CD4-positive, CD25-positive, alpha-beta regulatory T cell (primary cell): ENCODE results near the gene NXN. TPM values are rescaled to one million over a fixed set of nuclear protein-coding genes. Genes with fewer than 3 reads are reported as not detected.
A peak's percentile ranks its signal among the peaks of the same experiment; 100 is the strongest.

Experiments used
- ATAC-seq, 2 donors: fragments of 150-1000 bp; cut with Tn5 transposase; one replicate each; pipeline ENCODE4 v1.10.0; 2021; ENCODE audit warnings: low read depth in 2 of 2, moderate number of reproducible peaks in 2 of 2, moderate library complexity in 1 of 2
- DNase-seq, 3 donors: peaks; one replicate each; pipeline versions ENCODE4 v3.0.0 to v3.0.0-alpha.2; 2012 to 2022; ENCODE audit warnings: mixed read lengths in 1 of 3
- H3K27ac ChIP-seq: one replicate; pipeline ENCODE4 v1.7.0; 2013; ENCODE audit warnings: mild to moderate bottlenecking, low read length; ENCODE audit not compliant: insufficient read depth, poor library complexity, severe bottlenecking
- H3K27me3 ChIP-seq: one replicate; pipeline ENCODE4 v1.7.0; 2013; ENCODE audit warnings: low read length; ENCODE audit not compliant: control insufficient read depth, insufficient read depth
- H3K36me3 ChIP-seq: one replicate; pipeline ENCODE4 v1.7.0; 2013; ENCODE audit warnings: mild to moderate bottlenecking, low read length, moderate library complexity; ENCODE audit not compliant: control insufficient read depth, insufficient read depth
- H3K4me1 ChIP-seq: 2 replicates; pipeline ENCODE4 v1.7.0; 2013; ENCODE audit warnings: mild to moderate bottlenecking, low read length; ENCODE audit not compliant: insufficient read depth, control insufficient read depth, poor library complexity, severe bottlenecking
- H3K4me3 ChIP-seq: one replicate; pipeline ENCODE4 v1.7.0; 2013; ENCODE audit warnings: low read depth, mild to moderate bottlenecking, low read length, moderate library complexity
- H3K9me3 ChIP-seq, 2 experiments: 1 replicate in 1 of 2; 2 replicates in 1 of 2; pipeline ENCODE4 v1.7.0; 2013; ENCODE audit warnings: low read length in 2 of 2, mild to moderate bottlenecking in 1 of 2, moderate library complexity in 1 of 2; ENCODE audit not compliant: control insufficient read depth in 2 of 2
- H3K27ac Mint-ChIP-seq, 3 donors: one replicate each; pipeline ENCODE4 v1.8.0; 2020 to 2022; ENCODE audit warnings: mild to moderate bottlenecking in 3 of 3, mixed read lengths in 3 of 3, moderate library complexity in 2 of 3
- H3K27me3 Mint-ChIP-seq: one replicate; pipeline ENCODE4 v1.8.0; 2022; ENCODE audit warnings: mild to moderate bottlenecking, mixed read lengths
- H3K36me3 Mint-ChIP-seq: one replicate; pipeline ENCODE4 v1.8.0; 2020; ENCODE audit warnings: mixed read lengths
- H3K4me1 Mint-ChIP-seq, 4 donors: one replicate each; pipeline ENCODE4 v1.8.0; 2020 to 2022; ENCODE audit warnings: mixed read lengths in 4 of 4, mild to moderate bottlenecking in 1 of 4
- H3K4me3 Mint-ChIP-seq, 4 donors: one replicate each; pipeline ENCODE4 v1.8.0; 2020 to 2022; ENCODE audit warnings: mild to moderate bottlenecking in 4 of 4, mixed read lengths in 4 of 4, moderate library complexity in 3 of 4
- H3K9me3 Mint-ChIP-seq, 7 donors: one replicate each; pipeline ENCODE4 v1.8.0; 2020 to 2022; ENCODE audit warnings: mixed read lengths in 7 of 7, mild to moderate bottlenecking in 3 of 7, moderate library complexity in 2 of 7
- polyA plus RNA-seq, 4 donors: library from polyadenylated mRNA; unstranded; fragments of 300-500 nt; fragmentation: Illumina TruSeq; gene quantifications; one replicate each; pipeline ENCODE4 v1.2.3, GENCODE V29; 2021
- total RNA-seq: library from RNA; stranded (reverse); gene quantifications from one replicate; pipeline ENCODE4 v1.2.3, GENCODE V29; 2022

The NXN gene
- total and polyA plus RNA-seq, 5 donors from 2014 or later: 0.44 to 0.89 (median 0.65) TPM

- ATAC-seq (no peak), DNase-seq (no peak)
- no peak overlapping the region for H3K4me3 Mint-ChIP-seq
- Histone ChIP-seq H3K4me3 (no peak overlapping the region), H3K36me3 (no peaks in the 10 kb centered on the region), H3K4me1 (no peaks in the 10 kb centered on the region), H3K27me3 (no peaks in the 10 kb centered on the region), H3K27ac (no peak overlapping the region), H3K9me3 (no peaks in the 10 kb centered on the region)
- no peaks in the 10 kb centered on the region for H3K4me1 Mint-ChIP-seq
- peak overlapping the region in 1 of 3 donors; percentile 40 for H3K27ac Mint-ChIP-seq
- peaks cover 25% of the 10 kb centered on the region for H3K27me3 Mint-ChIP-seq
- H3K36me3 Mint-ChIP-seq: no peaks in the 10 kb centered on the region
- H3K9me3 Mint-ChIP-seq: peaks cover 0 to 2% (median 0%) of the 10 kb centered on the region in 7 donors
Measured at GRCh38 chr17:863880-864279, 115.7 kb downstream of the NXN start.

GRCh38 chr17:862582-862981 is 117.0 kb downstream of the NXN start:
- Mint-ChIP-seq H3K27ac (no peak overlapping the region), H3K27me3 (peaks cover 22% of the 10 kb centered on the region), H3K36me3 (no peaks in the 10 kb centered on the region), H3K4me3 (no peak overlapping the region), H3K4me1 (no peaks in the 10 kb centered on the region), H3K9me3 (peaks cover 0 to 3% (median 0%) of the 10 kb centered on the region in 7 donors)
- Histone ChIP-seq H3K4me3 (no peak overlapping the region), H3K9me3 (no peaks in the 10 kb centered on the region), H3K27me3 (no peaks in the 10 kb centered on the region), H3K36me3 (no peaks in the 10 kb centered on the region), H3K4me1 (no peaks in the 10 kb centered on the region), H3K27ac (no peak overlapping the region)
- no peak for ATAC-seq
- no peak for DNase-seq

DNA sequence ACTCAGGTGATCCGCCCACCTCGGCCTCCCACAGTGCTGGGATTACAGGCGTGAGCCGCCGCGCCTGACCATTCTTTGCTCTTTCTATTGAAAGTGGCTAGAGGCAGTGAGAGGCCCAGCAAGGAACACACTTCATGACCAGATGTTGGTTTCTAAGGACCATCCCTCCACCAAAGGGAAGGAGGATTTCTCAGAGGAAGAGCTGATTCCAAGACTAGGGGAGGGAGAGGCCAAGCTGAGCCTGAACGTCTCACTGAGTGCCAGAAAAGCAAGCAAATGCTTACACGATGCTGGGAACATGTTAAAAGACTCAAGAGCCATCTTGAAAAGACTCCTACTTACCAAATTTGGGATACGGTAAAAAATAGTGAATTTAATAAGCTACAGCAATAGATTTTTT is 118.2 kb downstream of the NXN start:
- no peak overlapping the region for H3K27ac Mint-ChIP-seq
- no peaks in the 10 kb centered on the region for H3K36me3 ChIP-seq
- no peak overlapping the region for H3K27ac ChIP-seq
- H3K4me1 Mint-ChIP-seq: no peaks in the 10 kb centered on the region
- DNase-seq (no peak), ATAC-seq (no peak)
- H3K9me3 ChIP-seq: no peaks in the 10 kb centered on the region
- no peaks in the 10 kb centered on the region for H3K4me1 ChIP-seq
- no peaks in the 10 kb centered on the region for H3K36me3 Mint-ChIP-seq
- no peak overlapping the region for H3K4me3 Mint-ChIP-seq
- no peaks in the 10 kb centered on the region for H3K27me3 ChIP-seq
- peaks cover 22% of the 10 kb centered on the region for H3K27me3 Mint-ChIP-seq
- no peak overlapping the region for H3K4me3 ChIP-seq
- peaks cover 0 to 2% (median 0%) of the 10 kb centered on the region in 7 donors for H3K9me3 Mint-ChIP-seq

DNA sequence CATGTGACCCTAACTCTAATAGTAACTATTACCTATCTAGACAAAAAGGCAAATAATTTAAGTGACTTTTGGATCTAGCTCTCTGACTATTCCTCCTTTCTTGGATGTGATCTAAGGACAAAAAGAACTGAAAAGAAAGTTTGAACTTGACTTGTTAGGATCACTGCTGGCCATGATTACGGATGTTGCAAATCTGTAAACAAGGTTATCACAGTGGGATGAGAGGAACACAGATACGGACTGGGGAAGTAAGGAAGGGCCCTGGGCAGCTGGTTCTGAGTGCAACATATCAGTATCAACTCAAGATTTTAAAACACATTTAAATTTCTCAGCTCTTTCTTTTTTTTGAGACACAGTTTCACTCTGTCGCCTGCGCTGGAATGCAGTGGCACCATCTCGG is 118.8 kb downstream of the NXN start:
- Histone ChIP-seq H3K27ac (no peak overlapping the region), H3K36me3 (no peaks in the 10 kb centered on the region), H3K9me3 (no peaks in the 10 kb centered on the region), H3K4me1 (no peaks in the 10 kb centered on the region), H3K27me3 (no peaks in the 10 kb centered on the region), H3K4me3 (no peak overlapping the region)
- no peaks in the 10 kb centered on the region for H3K4me1 Mint-ChIP-seq
- H3K36me3 Mint-ChIP-seq: no peaks in the 10 kb centered on the region
- H3K27ac Mint-ChIP-seq: no peak overlapping the region
- peaks cover 17% of the 10 kb centered on the region for H3K27me3 Mint-ChIP-seq
- ATAC-seq (no peak), DNase-seq (no peak)
- H3K4me3 Mint-ChIP-seq: no peak overlapping the region
- peaks cover 0 to 2% (median 0%) of the 10 kb centered on the region in 7 donors for H3K9me3 Mint-ChIP-seq

GRCh38 chr17:859824-860195 is 119.8 kb downstream of the NXN start:
- H3K27ac Mint-ChIP-seq: no peak overlapping the region
- Histone ChIP-seq H3K4me3 (no peak overlapping the region), H3K36me3 (no peaks in the 10 kb centered on the region), H3K27ac (no peak overlapping the region), H3K9me3 (no peaks in the 10 kb centered on the region), H3K4me1 (no peaks in the 10 kb centered on the region), H3K27me3 (no peaks in the 10 kb centered on the region)
- DNase-seq: no peak
- no peak overlapping the region for H3K4me3 Mint-ChIP-seq
- no peaks in the 10 kb centered on the region for H3K36me3 Mint-ChIP-seq
- H3K9me3 Mint-ChIP-seq: peaks cover 0 to 2% (median 0%) of the 10 kb centered on the region in 7 donors
- peaks cover 11% of the 10 kb centered on the region for H3K27me3 Mint-ChIP-seq
- no peak for ATAC-seq
- H3K4me1 Mint-ChIP-seq: no peaks in the 10 kb centered on the region

DNA sequence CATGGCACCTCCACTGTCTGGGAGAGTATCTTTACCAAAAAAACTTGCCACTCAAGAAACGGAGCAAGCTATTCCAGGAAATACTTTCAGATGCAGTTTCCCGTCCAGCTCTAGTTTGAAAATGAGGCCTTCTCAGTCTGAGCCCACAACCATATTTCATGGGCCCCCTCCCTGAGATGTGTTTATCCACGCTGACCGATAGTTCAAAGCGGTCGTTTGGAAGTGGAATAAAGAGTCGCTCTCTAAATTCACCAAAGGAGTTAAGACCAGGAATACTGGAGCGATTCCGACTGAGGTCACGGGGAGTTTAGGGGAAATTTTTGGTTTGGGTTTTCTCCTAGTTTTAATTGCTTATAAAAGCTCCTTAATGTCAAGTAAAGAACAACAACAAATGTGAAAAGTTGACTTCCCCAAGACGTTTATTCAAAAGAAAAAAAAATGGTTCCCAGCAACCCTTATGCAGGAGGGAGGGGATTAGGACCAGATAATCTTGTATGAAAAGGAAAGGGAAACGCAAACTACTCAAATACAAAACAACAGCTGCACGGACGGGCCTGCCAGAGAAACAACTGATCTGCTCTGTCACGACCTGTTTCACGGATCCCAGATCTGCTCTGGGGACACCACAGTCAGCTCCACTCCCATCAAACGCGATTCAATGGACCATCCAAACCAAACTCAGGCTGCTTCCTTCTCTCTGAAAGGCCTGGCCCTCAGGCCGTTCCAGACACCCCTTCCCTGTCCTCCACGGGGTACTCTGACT is 120.3 kb downstream of the NXN start:
- H3K4me1 Mint-ChIP-seq: no peaks in the 10 kb centered on the region
- H3K9me3 Mint-ChIP-seq: peaks cover 0 to 2% (median 0%) of the 10 kb centered on the region in 7 donors
- Histone ChIP-seq H3K27me3 (no peaks in the 10 kb centered on the region), H3K4me1 (no peaks in the 10 kb centered on the region), H3K4me3 (no peak overlapping the region), H3K9me3 (no peaks in the 10 kb centered on the region), H3K27ac (no peak overlapping the region), H3K36me3 (no peaks in the 10 kb centered on the region)
- DNase-seq: no peak
- ATAC-seq: no peak
- peak overlapping the region in 1 of 3 donors; percentile 48 for H3K27ac Mint-ChIP-seq
- no peak overlapping the region for H3K4me3 Mint-ChIP-seq
- peaks cover 5% of the 10 kb centered on the region for H3K27me3 Mint-ChIP-seq
- H3K36me3 Mint-ChIP-seq: no peaks in the 10 kb centered on the region

GRCh38 chr17:856149-856548 is 123.4 kb downstream of the NXN start:
- no peak overlapping the region for H3K27ac Mint-ChIP-seq
- Histone ChIP-seq H3K4me3 (no peak overlapping the region), H3K27me3 (no peaks in the 10 kb centered on the region), H3K9me3 (no peaks in the 10 kb centered on the region), H3K4me1 (no peaks in the 10 kb centered on the region), H3K36me3 (no peaks in the 10 kb centered on the region), H3K27ac (no peak overlapping the region)
- no peaks in the 10 kb centered on the region for H3K27me3 Mint-ChIP-seq
- H3K4me1 Mint-ChIP-seq: no peaks in the 10 kb centered on the region
- DNase-seq (no peak), ATAC-seq (no peak)
- no peaks in the 10 kb centered on the region for H3K36me3 Mint-ChIP-seq
- peaks cover 0 to 3% (median 0%) of the 10 kb centered on the region in 7 donors for H3K9me3 Mint-ChIP-seq
- H3K4me3 Mint-ChIP-seq: no peak overlapping the region

GRCh38 chr17:855569-855968 is 124.0 kb downstream of the NXN start:
- no peak overlapping the region for H3K27ac Mint-ChIP-seq
- ATAC-seq (no peak), DNase-seq (no peak)
- no peaks in the 10 kb centered on the region for H3K4me1 Mint-ChIP-seq
- Histone ChIP-seq H3K9me3 (no peaks in the 10 kb centered on the region), H3K27me3 (no peaks in the 10 kb centered on the region), H3K36me3 (no peaks in the 10 kb centered on the region), H3K4me3 (no peak overlapping the region), H3K27ac (no peak overlapping the region), H3K4me1 (no peaks in the 10 kb centered on the region)
- peaks cover 0 to 3% (median 0%) of the 10 kb centered on the region in 7 donors for H3K9me3 Mint-ChIP-seq
- H3K27me3 Mint-ChIP-seq: no peaks in the 10 kb centered on the region
- H3K36me3 Mint-ChIP-seq: no peaks in the 10 kb centered on the region
- H3K4me3 Mint-ChIP-seq: no peak overlapping the region
